MM.1S (cell line): ENCODE data around the gene FUS.

Experiments used
- DNase-seq: peaks from one replicate; pipeline ENCODE4 v3.0.0-alpha.2; 2015
- H2AFZ ChIP-seq: fragments of 300-600 bp; sonication (generic); 2 replicates; pipeline ENCODE4 v1.6.0; 2016; ENCODE audit warnings: antibody characterized with exemption, low read length
- H3F3A ChIP-seq: fragments of 300-600 bp; sonication (generic); 2 replicates; pipeline ENCODE4 v1.6.1; 2016; ENCODE audit warnings: mild to moderate bottlenecking, antibody characterized with exemption, low read length, moderate library complexity, mixed read lengths; ENCODE audit not compliant: insufficient read depth
- H3K27ac ChIP-seq: fragments of 300-600 bp; sonication (generic); 2 replicates; pipeline ENCODE4 v1.5.1; 2016; ENCODE audit warnings: mild to moderate bottlenecking, low read length
- H3K27me3 ChIP-seq: fragments of 300-600 bp; sonication (generic); replicated peaks from 2 replicates; pipeline ENCODE4 v1.6.0; 2016; ENCODE audit warnings: low read length; ENCODE audit not compliant: insufficient read depth
- H3K36me3 ChIP-seq: fragments of 300-600 bp; sonication (generic); replicated peaks from 2 replicates; pipeline ENCODE4 v1.6.1; 2016; ENCODE audit warnings: mild to moderate bottlenecking, low read length, mixed read lengths; ENCODE audit not compliant: insufficient read depth
- H3K4me1 ChIP-seq: fragments of 300-600 bp; sonication (generic); 2 replicates; pipeline ENCODE4 v1.6.1; 2016; ENCODE audit warnings: low read length, mixed read lengths
- H3K4me2 ChIP-seq: fragments of 300-600 bp; sonication (generic); 2 replicates; pipeline ENCODE4 v1.6.0; 2016; ENCODE audit warnings: low read depth, low read length
- H3K4me3 ChIP-seq: fragments of 300-600 bp; sonication (generic); 2 replicates; pipeline ENCODE4 v1.5.1; 2016; ENCODE audit warnings: low read length, mixed read lengths
- H3K79me2 ChIP-seq: fragments of 300-600 bp; sonication (generic); 2 replicates; pipeline ENCODE4 v1.6.1; 2016; ENCODE audit warnings: mixed run types, low read length, mixed read lengths
- H3K9ac ChIP-seq: fragments of 300-600 bp; sonication (generic); 2 replicates; pipeline ENCODE4 v1.6.1; 2016; ENCODE audit warnings: low read length, mixed read lengths
- H3K9me2 ChIP-seq: fragments of 300-600 bp; sonication (generic); replicated peaks from 2 replicates; pipeline ENCODE4 v1.6.1; 2016; ENCODE audit warnings: mild to moderate bottlenecking, low read length, mixed read lengths; ENCODE audit not compliant: insufficient read depth
- H3K9me3 ChIP-seq: fragments of 300-600 bp; sonication (generic); replicated peaks from 2 replicates; pipeline ENCODE4 v1.6.1; 2016; ENCODE audit warnings: mild to moderate bottlenecking, low read length, mixed read lengths; ENCODE audit not compliant: insufficient read depth
- H4K20me1 ChIP-seq: fragments of 300-600 bp; sonication (generic); 2 replicates; pipeline ENCODE4 v1.6.1; 2016; ENCODE audit warnings: mild to moderate bottlenecking, low read length, moderate library complexity, mixed read lengths; ENCODE audit not compliant: insufficient read depth
- CTCF ChIP-seq: fragments of 300-600 bp; sonication (generic); IDR thresholded peaks from 2 replicates; pipeline ENCODE4 v1.5.1; 2016; ENCODE audit warnings: antibody characterized with exemption, low read length, mixed read lengths
- EZH2 ChIP-seq: fragments of 300-600 bp; sonication (generic); optimal IDR thresholded peaks from 2 replicates; pipeline ENCODE3; 2017; ENCODE audit warnings: low read depth, mild to moderate bottlenecking, antibody characterized with exemption, low read length, mixed read lengths
- EZH2phosphoT487 ChIP-seq: fragments of 300-600 bp; sonication (generic); IDR thresholded peaks from 2 replicates; pipeline ENCODE4 v1.6.1; 2018; ENCODE audit warnings: antibody characterized with exemption, low read length

The FUS gene

DNA sequence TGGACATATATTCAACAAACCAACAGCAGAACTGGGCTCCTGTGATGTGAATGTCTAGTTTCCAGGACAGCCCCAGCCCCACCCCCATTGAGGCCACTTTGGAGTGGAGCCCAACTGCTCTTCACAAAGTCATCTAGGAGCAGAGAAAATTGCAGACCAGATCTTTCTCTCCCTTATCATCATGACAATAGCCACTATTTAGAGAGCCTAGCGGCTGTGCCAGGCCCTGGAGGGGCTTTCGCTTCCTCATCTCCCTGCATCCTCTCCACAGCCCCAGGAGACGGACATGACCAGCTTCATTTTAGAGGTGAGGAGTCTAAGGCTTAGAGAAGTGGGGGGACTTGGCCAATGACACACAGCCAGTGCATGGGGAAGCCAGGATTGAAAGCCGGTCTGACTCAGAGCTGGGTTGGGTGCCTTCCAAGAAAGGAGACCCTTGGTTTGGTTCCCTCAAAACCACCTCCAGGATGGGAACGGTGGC is 45.8 kb upstream of the FUS start:
- Histone ChIP-seq H2AFZ (no peak overlapping the region), H3K79me2 (no peaks in the 10 kb centered on the region), H3K27ac (no peak overlapping the region), H3K9me3 (no peaks in the 10 kb centered on the region), H3K36me3 (no peaks in the 10 kb centered on the region), H4K20me1 (no peaks in the 10 kb centered on the region), H3K4me2 (no peak overlapping the region), H3F3A (no peaks in the 10 kb centered on the region), H3K9me2 (no peaks in the 10 kb centered on the region), H3K4me3 (no peak overlapping the region), H3K4me1 (no peaks in the 10 kb centered on the region), H3K9ac (no peak overlapping the region), H3K27me3 (no peaks in the 10 kb centered on the region)
- no peak for DNase-seq
- TF ChIP-seq EZH2 (no peak), EZH2phosphoT487 (no peak), CTCF (no peak)

GRCh38 chr16:31134625-31135534 is 45.1 kb upstream of the FUS start:
- Histone ChIP-seq H3K9me3 (no peaks in the 10 kb centered on the region), H3K4me3 (no peak overlapping the region), H3K27ac (no peak overlapping the region), H3K27me3 (no peaks in the 10 kb centered on the region), H3K36me3 (no peaks in the 10 kb centered on the region), H2AFZ (no peak overlapping the region), H3K4me1 (no peaks in the 10 kb centered on the region), H3F3A (no peaks in the 10 kb centered on the region), H4K20me1 (no peaks in the 10 kb centered on the region), H3K9me2 (no peaks in the 10 kb centered on the region), H3K9ac (no peak overlapping the region), H3K4me2 (no peak overlapping the region), H3K79me2 (no peaks in the 10 kb centered on the region)
- DNase-seq = no peak
- TF ChIP-seq CTCF (no peak), EZH2 (no peak), EZH2phosphoT487 (no peak)

- Histone ChIP-seq H3K4me1 (no peaks in the 10 kb centered on the region), H3K79me2 (no peaks in the 10 kb centered on the region), H4K20me1 (no peaks in the 10 kb centered on the region), H3K27me3 (no peaks in the 10 kb centered on the region), H3K9ac (no peak within 1 kb of the TSS), H3K9me3 (no peaks in the 10 kb centered on the region), H3K4me3 (no peak within 1 kb of the TSS), H3K27ac (no peak within 1 kb of the TSS), H3K9me2 (no peaks in the 10 kb centered on the region), H3F3A (no peaks in the 10 kb centered on the region), H3K4me2 (no peak within 1 kb of the TSS), H3K36me3 (no peaks in the 10 kb centered on the region), H2AFZ (no peak within 1 kb of the TSS)
- DNase-seq = no peak
- TF ChIP-seq EZH2 (no peak), CTCF (no peak), EZH2phosphoT487 (no peak)
Observed at GRCh38 chr16:31135535-31136286, 44.2 kb upstream of the FUS start, which contains the start of gene PRSS8. Gene PRSS8 (minus strand): TSS chr16:31135727. CDS start chr16:31135498, 229 bp downstream.
